HepG2 (cell line): Measurements from ENCODE around the gene DIAPH3. TPM values are rescaled to one million over a fixed set of nuclear protein-coding genes. Genes with fewer than 3 reads are reported as not detected.

ENCODE experiments used
- ATAC-seq: fragments of 200-7000 bp; cut with Tn5 transposase; 3 replicates; pipeline ENCODE4 v1.9.1; 2020; ENCODE audit warnings: mild to moderate bottlenecking, moderate library complexity
- BruUV-seq: library from RNA; stranded (reverse); fragments of 400-500 nt; replicated peaks from 2 replicates; lab custom pipeline; 2021; lab: Mats Ljungman, UMichigan
- CTCF ChIA-PET: fragments of 300-600 bp; formaldehyde crosslinking; extraction: SDS; loops from one replicate; lab custom pipeline; 2021; ENCODE audit warnings: low total read pairs, inconsistent platforms, low intra/inter-chr PET ratio; lab: Yijun Ruan, JAX
- POLR2A ChIA-PET: fragments of 350-600 bp; sonication (Branson Sonifier 250); formaldehyde crosslinking; loops from one replicate; lab custom pipeline; 2020; ENCODE audit warnings: antibody characterized with exemption, inconsistent platforms; lab: Yijun Ruan, JAX
- DNase-seq: peaks from one replicate; pipeline ENCODE4 v3.0.0-alpha.2; 2015; ENCODE audit warnings: low spot score
- FAIRE-seq: peaks from 3 replicates; lab custom pipeline; 2011; peaks lifted over from hg19 to GRCh38; lab: Jason Lieb, UNC
- H2AFZ ChIP-seq: one replicate; pipeline ENCODE4 v1.6.1; 2011; ENCODE audit warnings: low read length, inconsistent platforms
- H3K27ac ChIP-seq: fragments of 300-600 bp; 3 replicates; pipeline ENCODE4 v1.8.0; 2011; ENCODE audit warnings: mixed run types, mild to moderate bottlenecking, mixed read lengths, low read length, inconsistent platforms; ENCODE audit not compliant: insufficient read depth; ENCODE audit errors: extremely low read length
- H3K27me3 ChIP-seq, 2 experiments: fragments of 200-600 bp in 1 of 2; 2 replicates in 1 of 2; 3 replicates in 1 of 2; pipeline versions ENCODE4 v1.6.0 to v1.8.0; 2011; ENCODE audit warnings: low read length in 2 of 2, mild to moderate bottlenecking in 2 of 2, moderate library complexity in 2 of 2, inconsistent platforms in 1 of 2; ENCODE audit not compliant: insufficient read depth in 2 of 2, control insufficient read depth in 1 of 2
- H3K36me3 ChIP-seq, 2 experiments: fragments of 200-600 bp in 1 of 2; replicated peaks in 1 of 2; 2 replicates in 1 of 2; 3 replicates in 1 of 2; pipeline versions ENCODE4 v1.5.1 to v1.8.0; 2011; ENCODE audit warnings: low read length in 2 of 2, inconsistent platforms in 1 of 2; ENCODE audit not compliant: insufficient read depth in 2 of 2, control insufficient read depth in 1 of 2
- H3K4me1 ChIP-seq: 2 replicates; pipeline ENCODE4 v1.5.1; 2012; ENCODE audit warnings: low read length, inconsistent platforms; ENCODE audit not compliant: insufficient read depth
- H3K4me2 ChIP-seq: 2 replicates; pipeline ENCODE4 v1.6.0; 2011; ENCODE audit warnings: low read depth, low read length, inconsistent platforms
- H3K4me3 ChIP-seq, 3 experiments: fragments of 200-600 bp in 1 of 3; sonication (generic), shearing (Covaris generic) in 1 of 3; replicated peaks in 1 of 3; 2 replicates each; pipeline ENCODE4 v1.5.1; 2011 to 2016; ENCODE audit warnings: low read length in 3 of 3, inconsistent platforms in 2 of 3, low read depth in 2 of 3, mild to moderate bottlenecking in 2 of 3, control low read depth in 1 of 3, mixed read lengths in 1 of 3; ENCODE audit not compliant: insufficient read depth in 1 of 3
- H3K79me2 ChIP-seq: one replicate; pipeline ENCODE4 v1.6.1; 2011; ENCODE audit warnings: low read length, inconsistent platforms; ENCODE audit not compliant: insufficient read depth
- H3K9ac ChIP-seq: 2 replicates; pipeline ENCODE4 v1.6.0; 2011; ENCODE audit warnings: mild to moderate bottlenecking, low read depth, low read length, inconsistent platforms; ENCODE audit not compliant: insufficient read depth
- H3K9me3 ChIP-seq: 2 replicates; pipeline ENCODE4 v1.5.1; 2012; ENCODE audit warnings: mild to moderate bottlenecking, low read length
- H4K20me1 ChIP-seq: 2 replicates; pipeline ENCODE4 v1.6.0; 2011; ENCODE audit warnings: inconsistent platforms, mild to moderate bottlenecking, low read length, moderate library complexity; ENCODE audit not compliant: insufficient read depth
- AKAP8 ChIP-seq: sonication (generic); formaldehyde crosslinking; IDR thresholded peaks from 2 replicates; pipeline ENCODE4 v1.5.1; 2020; ENCODE audit warnings: mild to moderate bottlenecking, missing genetic modification reagents
- HHEX ChIP-seq: IDR thresholded peaks from 2 replicates; pipeline ENCODE4 v1.6.1; 2016; ENCODE audit warnings: control low read depth
- MTF2 ChIP-seq: sonication (generic); formaldehyde crosslinking; IDR thresholded peaks from 2 replicates; pipeline ENCODE4 v1.5.0; 2020; ENCODE audit warnings: missing genetic modification reagents, borderline replicate concordance
- SP4 ChIP-seq: sonication (generic); formaldehyde crosslinking; IDR thresholded peaks from 2 replicates; pipeline ENCODE4 v1.8.1; 2023; ENCODE audit warnings: mild to moderate bottlenecking, missing genetic modification reagents
- ZNF296 ChIP-seq: sonication (generic); formaldehyde crosslinking; conservative IDR thresholded peaks from 2 replicates; pipeline ENCODE4 v1.5.0; 2020; ENCODE audit warnings: mild to moderate bottlenecking, missing genetic modification reagents
- ZNF468 ChIP-seq: sonication (generic); formaldehyde crosslinking; IDR thresholded peaks from 2 replicates; pipeline ENCODE4 v1.8.0; 2022; ENCODE audit warnings: mild to moderate bottlenecking, moderate library complexity, missing genetic modification reagents
- ZNF556 ChIP-seq: sonication (generic); formaldehyde crosslinking; IDR thresholded peaks from 2 replicates; pipeline ENCODE4 v1.4.0; 2020; ENCODE audit warnings: mild to moderate bottlenecking, missing genetic modification reagents, borderline replicate concordance
- WGBS: methylation state at CpG from one replicate; pipeline ENCODE4 v1.1.6; 2017; ENCODE audit warnings: low lambda C conversion rate; 5-methylcytosine and 5-hydroxymethylcytosine counted together
- in situ Hi-C: cut with HindIII; loops from 2 replicates; pipeline ENCODE4 v1.10.0; 2017; ENCODE audit warnings: low pct_unique_long_range_greater_than_20kb; ENCODE audit not compliant: extremely low pct_ligation_motif_present
- intact Hi-C: fragments of 100-400 bp; cut with micrococcal nuclease; formaldehyde crosslinking; loops from one replicate; pipeline ENCODE4 v1.10.0; 2022; ENCODE audit not compliant: unreplicated experiment
- polyA plus RNA-seq, 8 experiments: library from polyadenylated mRNA; depleted of rRNA in 3 of 8; stranded (reverse) in 7 of 8; unstranded in 1 of 8; fragments of >200 nt; fragmentation: Illumina TruSeq in 4 of 8; extraction: Trizol in 4 of 8; gene quantifications; 2 replicates each; pipeline versions ENCODE4 v1.2.1 to v1.2.3, GENCODE V29; 2011 to 2016; ENCODE audit warnings: low read depth in 4 of 8, missing spikeins in 1 of 8, mixed read lengths in 1 of 8; ENCODE audit not compliant: insufficient read depth in 1 of 8
- total RNA-seq, 5 experiments: library from RNA; depleted of rRNA; stranded (reverse); fragments of >200 nt; fragmentation: Illumina TruSeq; extraction: Trizol; gene quantifications; 2 replicates each; pipeline ENCODE4 v1.2.3, GENCODE V29; 2016; ENCODE audit warnings: low read depth in 1 of 5
- TF ChIP-seq, protein P1 (sequence below): sonication (generic); formaldehyde crosslinking; IDR thresholded peaks from 2 replicates; pipeline ENCODE4 v1.8.1; 2023; ENCODE audit warnings: mild to moderate bottlenecking, missing genetic modification reagents, borderline replicate concordance
- TF ChIP-seq, protein P2 (sequence below): IDR thresholded peaks from 2 replicates; pipeline ENCODE4 v1.6.1; 2016; ENCODE audit warnings: low read depth
- TF ChIP-seq, protein P3 (sequence below): sonication (generic); formaldehyde crosslinking; IDR thresholded peaks from 2 replicates; pipeline ENCODE4 v1.4.0; 2020; ENCODE audit warnings: missing genetic modification reagents
- TF ChIP-seq, protein P4 (sequence below): sonication (generic); formaldehyde crosslinking; IDR thresholded peaks from 2 replicates; pipeline ENCODE4 v1.4.0; 2020; ENCODE audit warnings: missing genetic modification reagents
- TF ChIP-seq, protein P5 (sequence below): sonication (generic); formaldehyde crosslinking; IDR thresholded peaks from 2 replicates; pipeline ENCODE4 v1.5.0; 2020; ENCODE audit warnings: mild to moderate bottlenecking, missing genetic modification reagents, moderate library complexity
- TF ChIP-seq, protein P6 (sequence below): sonication (generic); formaldehyde crosslinking; IDR thresholded peaks from 2 replicates; pipeline ENCODE4 v1.9.0; 2021; ENCODE audit warnings: missing genetic modification reagents, borderline replicate concordance
- TF ChIP-seq, protein P7 (sequence below): sonication (generic); formaldehyde crosslinking; IDR thresholded peaks from 2 replicates; pipeline ENCODE4 v1.4.0; 2020; ENCODE audit warnings: missing genetic modification reagents, borderline replicate concordance

The DIAPH3 gene
- total and polyA plus RNA-seq, 2 of the 13 experiments (the other 11 are each of a cell fraction or from before 2014, with no cell fraction given): 4.0 to 9.3 TPM

DNA sequence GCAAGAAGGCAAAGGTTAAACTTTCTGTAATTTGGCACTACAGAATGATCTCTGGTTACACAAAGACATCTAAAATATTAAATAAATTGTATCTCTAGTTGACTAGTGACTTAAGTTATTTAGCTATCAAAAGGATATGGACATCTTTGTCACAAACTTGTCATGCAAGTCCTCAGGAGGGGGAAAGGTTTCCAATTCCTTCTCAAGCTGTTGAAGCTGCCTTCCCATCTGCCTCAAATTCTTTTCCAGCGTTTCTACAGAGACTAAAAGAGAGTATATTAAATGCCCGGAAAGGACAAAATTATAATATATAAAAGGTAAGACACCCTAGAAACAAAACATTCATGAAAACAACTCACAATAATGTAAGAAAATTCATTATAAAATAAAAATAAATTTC, 324.5 kb downstream of the DIAPH3 start:
- Histone ChIP-seq H3K9ac (no peak overlapping the region), H2AFZ (no peak overlapping the region), H3K4me2 (no peak overlapping the region), H4K20me1 (no peaks in the 10 kb centered on the region), H3K4me1 (peaks cover 24% of the 10 kb centered on the region), H3K36me3 (no peaks in the 10 kb centered on the region), H3K79me2 (no peaks in the 10 kb centered on the region), H3K4me3 (no peak overlapping the region), H3K27me3 (no peaks in the 10 kb centered on the region; a peak in 1 of 5 replicates), H3K9me3 (no peaks in the 10 kb centered on the region), H3K27ac (no peak overlapping the region)
- DNase-seq (no peak), FAIRE-seq (no peak), ATAC-seq (no peak)
- in situ Hi-C loops (no loop called here), intact Hi-C loops (no loop called here)
- ChIA-PET POLR2A (no interaction called here), CTCF (no interaction called here)
- BruUV-seq: no TSS peak
- 100% methylated on average over 2 of the region's 2 CpGs for whole genome bisulfite sequencing
- TF ChIP-seq, protein P1, sequence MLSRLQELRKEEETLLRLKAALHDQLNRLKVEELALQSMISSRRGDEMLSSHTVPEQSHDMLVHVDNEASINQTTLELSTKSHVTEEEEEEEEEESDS (CRISPR knock-in tag): no peak
- TF ChIP-seq ZNF296 (CRISPR knock-in tag): no peak
- TF ChIP-seq SP4 (CRISPR knock-in tag): no peak
- TF ChIP-seq ZNF468: no peak
- TF ChIP-seq, protein P2, sequence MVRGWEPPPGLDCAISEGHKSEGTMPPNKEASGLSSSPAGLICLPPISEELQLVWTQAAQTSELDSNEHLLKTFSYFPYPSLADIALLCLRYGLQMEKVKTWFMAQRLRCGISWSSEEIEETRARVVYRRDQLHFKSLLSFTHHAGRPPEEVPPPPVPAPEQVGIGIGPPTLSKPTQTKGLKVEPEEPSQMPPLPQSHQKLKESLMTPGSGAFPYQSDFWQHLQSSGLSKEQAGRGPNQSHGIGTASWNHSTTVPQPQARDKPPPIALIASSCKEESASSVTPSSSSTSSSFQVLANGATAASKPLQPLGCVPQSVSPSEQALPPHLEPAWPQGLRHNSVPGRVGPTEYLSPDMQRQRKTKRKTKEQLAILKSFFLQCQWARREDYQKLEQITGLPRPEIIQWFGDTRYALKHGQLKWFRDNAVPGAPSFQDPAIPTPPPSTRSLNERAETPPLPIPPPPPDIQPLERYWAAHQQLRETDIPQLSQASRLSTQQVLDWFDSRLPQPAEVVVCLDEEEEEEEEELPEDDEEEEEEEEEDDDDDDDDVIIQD (CRISPR knock-in tag): no peak
- TF ChIP-seq AKAP8 (CRISPR knock-in tag): no peak
- TF ChIP-seq, protein P3, sequence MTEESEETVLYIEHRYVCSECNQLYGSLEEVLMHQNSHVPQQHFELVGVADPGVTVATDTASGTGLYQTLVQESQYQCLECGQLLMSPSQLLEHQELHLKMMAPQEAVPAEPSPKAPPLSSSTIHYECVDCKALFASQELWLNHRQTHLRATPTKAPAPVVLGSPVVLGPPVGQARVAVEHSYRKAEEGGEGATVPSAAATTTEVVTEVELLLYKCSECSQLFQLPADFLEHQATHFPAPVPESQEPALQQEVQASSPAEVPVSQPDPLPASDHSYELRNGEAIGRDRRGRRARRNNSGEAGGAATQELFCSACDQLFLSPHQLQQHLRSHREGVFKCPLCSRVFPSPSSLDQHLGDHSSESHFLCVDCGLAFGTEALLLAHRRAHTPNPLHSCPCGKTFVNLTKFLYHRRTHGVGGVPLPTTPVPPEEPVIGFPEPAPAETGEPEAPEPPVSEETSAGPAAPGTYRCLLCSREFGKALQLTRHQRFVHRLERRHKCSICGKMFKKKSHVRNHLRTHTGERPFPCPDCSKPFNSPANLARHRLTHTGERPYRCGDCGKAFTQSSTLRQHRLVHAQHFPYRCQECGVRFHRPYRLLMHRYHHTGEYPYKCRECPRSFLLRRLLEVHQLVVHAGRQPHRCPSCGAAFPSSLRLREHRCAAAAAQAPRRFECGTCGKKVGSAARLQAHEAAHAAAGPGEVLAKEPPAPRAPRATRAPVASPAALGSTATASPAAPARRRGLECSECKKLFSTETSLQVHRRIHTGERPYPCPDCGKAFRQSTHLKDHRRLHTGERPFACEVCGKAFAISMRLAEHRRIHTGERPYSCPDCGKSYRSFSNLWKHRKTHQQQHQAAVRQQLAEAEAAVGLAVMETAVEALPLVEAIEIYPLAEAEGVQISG (CRISPR knock-in tag): no peak
- no peak for TF ChIP-seq ZNF556 (CRISPR knock-in tag)
- TF ChIP-seq, protein P4, sequence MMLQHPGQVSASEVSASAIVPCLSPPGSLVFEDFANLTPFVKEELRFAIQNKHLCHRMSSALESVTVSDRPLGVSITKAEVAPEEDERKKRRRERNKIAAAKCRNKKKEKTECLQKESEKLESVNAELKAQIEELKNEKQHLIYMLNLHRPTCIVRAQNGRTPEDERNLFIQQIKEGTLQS (CRISPR knock-in tag): no peak
- TF ChIP-seq, protein P5, sequence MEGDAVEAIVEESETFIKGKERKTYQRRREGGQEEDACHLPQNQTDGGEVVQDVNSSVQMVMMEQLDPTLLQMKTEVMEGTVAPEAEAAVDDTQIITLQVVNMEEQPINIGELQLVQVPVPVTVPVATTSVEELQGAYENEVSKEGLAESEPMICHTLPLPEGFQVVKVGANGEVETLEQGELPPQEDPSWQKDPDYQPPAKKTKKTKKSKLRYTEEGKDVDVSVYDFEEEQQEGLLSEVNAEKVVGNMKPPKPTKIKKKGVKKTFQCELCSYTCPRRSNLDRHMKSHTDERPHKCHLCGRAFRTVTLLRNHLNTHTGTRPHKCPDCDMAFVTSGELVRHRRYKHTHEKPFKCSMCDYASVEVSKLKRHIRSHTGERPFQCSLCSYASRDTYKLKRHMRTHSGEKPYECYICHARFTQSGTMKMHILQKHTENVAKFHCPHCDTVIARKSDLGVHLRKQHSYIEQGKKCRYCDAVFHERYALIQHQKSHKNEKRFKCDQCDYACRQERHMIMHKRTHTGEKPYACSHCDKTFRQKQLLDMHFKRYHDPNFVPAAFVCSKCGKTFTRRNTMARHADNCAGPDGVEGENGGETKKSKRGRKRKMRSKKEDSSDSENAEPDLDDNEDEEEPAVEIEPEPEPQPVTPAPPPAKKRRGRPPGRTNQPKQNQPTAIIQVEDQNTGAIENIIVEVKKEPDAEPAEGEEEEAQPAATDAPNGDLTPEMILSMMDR (CRISPR knock-in tag): no peak
- TF ChIP-seq, protein P6, sequence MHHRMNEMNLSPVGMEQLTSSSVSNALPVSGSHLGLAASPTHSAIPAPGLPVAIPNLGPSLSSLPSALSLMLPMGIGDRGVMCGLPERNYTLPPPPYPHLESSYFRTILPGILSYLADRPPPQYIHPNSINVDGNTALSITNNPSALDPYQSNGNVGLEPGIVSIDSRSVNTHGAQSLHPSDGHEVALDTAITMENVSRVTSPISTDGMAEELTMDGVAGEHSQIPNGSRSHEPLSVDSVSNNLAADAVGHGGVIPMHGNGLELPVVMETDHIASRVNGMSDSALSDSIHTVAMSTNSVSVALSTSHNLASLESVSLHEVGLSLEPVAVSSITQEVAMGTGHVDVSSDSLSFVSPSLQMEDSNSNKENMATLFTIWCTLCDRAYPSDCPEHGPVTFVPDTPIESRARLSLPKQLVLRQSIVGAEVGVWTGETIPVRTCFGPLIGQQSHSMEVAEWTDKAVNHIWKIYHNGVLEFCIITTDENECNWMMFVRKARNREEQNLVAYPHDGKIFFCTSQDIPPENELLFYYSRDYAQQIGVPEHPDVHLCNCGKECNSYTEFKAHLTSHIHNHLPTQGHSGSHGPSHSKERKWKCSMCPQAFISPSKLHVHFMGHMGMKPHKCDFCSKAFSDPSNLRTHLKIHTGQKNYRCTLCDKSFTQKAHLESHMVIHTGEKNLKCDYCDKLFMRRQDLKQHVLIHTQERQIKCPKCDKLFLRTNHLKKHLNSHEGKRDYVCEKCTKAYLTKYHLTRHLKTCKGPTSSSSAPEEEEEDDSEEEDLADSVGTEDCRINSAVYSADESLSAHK (CRISPR knock-in tag): no peak
- TF ChIP-seq, protein P7, sequence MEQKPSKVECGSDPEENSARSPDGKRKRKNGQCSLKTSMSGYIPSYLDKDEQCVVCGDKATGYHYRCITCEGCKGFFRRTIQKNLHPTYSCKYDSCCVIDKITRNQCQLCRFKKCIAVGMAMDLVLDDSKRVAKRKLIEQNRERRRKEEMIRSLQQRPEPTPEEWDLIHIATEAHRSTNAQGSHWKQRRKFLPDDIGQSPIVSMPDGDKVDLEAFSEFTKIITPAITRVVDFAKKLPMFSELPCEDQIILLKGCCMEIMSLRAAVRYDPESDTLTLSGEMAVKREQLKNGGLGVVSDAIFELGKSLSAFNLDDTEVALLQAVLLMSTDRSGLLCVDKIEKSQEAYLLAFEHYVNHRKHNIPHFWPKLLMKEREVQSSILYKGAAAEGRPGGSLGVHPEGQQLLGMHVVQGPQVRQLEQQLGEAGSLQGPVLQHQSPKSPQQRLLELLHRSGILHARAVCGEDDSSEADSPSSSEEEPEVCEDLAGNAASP (CRISPR knock-in tag): no peak
- no peak for TF ChIP-seq MTF2 (CRISPR knock-in tag)
- no peak for TF ChIP-seq HHEX (CRISPR knock-in tag)
